ENCODE data around the gene SHPK. TPM values are rescaled to one million over a fixed set of nuclear protein-coding genes. Genes with fewer than 3 reads are reported as not detected.

The SHPK gene
- total RNA-seq, 1 donor from 2014 or later, result 4.8 TPM

Other genes starting within 250 kb of the SHPK start
- not detected in 2 replicates for gene OR3A2, start 249.9 kb downstream of the SHPK start, total RNA-seq
- not detected in 2 replicates for gene OR1E1, start 237.8 kb downstream of the SHPK start, total RNA-seq
- gene OR3A3, start 224.9 kb downstream of the SHPK start, total RNA-seq, result not detected in 2 replicates
- gene OR1E2, start 202.4 kb downstream of the SHPK start, total RNA-seq, result not detected in 2 replicates
- gene SPATA22, start 164.4 kb downstream of the SHPK start, total RNA-seq, result not detected in 2 replicates
- gene ASPA, start 160.3 kb downstream of the SHPK start, total RNA-seq, result 0.03 and 0.05 TPM in 2 replicates
- gene TRPV3, start 78.4 kb downstream of the SHPK start, total RNA-seq, result 0.08 and 0.26 TPM in 2 replicates
- gene TRPV1, start 26.8 kb downstream of the SHPK start, total RNA-seq, result 0.99 and 1.3 TPM in 2 replicates
- 36.1 and 39.6 TPM in 2 replicates for gene CTNS, start 510 bp upstream of the SHPK start, total RNA-seq
- gene TAX1BP3, start 32.3 kb upstream of the SHPK start, total RNA-seq, result 95.1 and 122 TPM in 2 replicates
- gene EMC6, start 32.6 kb upstream of the SHPK start, total RNA-seq, result 47.0 and 60.7 TPM in 2 replicates
- gene P2RX5, start 59.9 kb upstream of the SHPK start, total RNA-seq, result 42.7 and 63.4 TPM in 2 replicates
- 0.78 and 1.6 TPM in 2 replicates for gene HASPIN, start 87.7 kb upstream of the SHPK start, total RNA-seq
- gene ITGAE, start 164.9 kb upstream of the SHPK start, total RNA-seq, result 23.1 and 26.4 TPM in 2 replicates
- 12.7 and 13.7 TPM in 2 replicates for gene NCBP3, start 210.0 kb upstream of the SHPK start, total RNA-seq

Data from myocyte (in vitro differentiated cells).